Activated naive CD4-positive, alpha-beta T cell treated with anti-CD3 and anti-CD28 coated beads for 36 hours (primary cell): ENCODE measurements around the gene NSD2. TPM values are rescaled to one million over a fixed set of nuclear protein-coding genes. Genes with fewer than 3 reads are reported as not detected.
"Not testable (repeated sequence)": the region's sequence is repeated elsewhere in the genome, so short reads cannot be mapped to it uniquely, and the experiment has no call there.

Experiments used
- CTCF ChIA-PET: fragments of 350-600 bp; sonication (Branson Sonifier 250); formaldehyde crosslinking; loops from one replicate; lab custom pipeline; 2021; ENCODE audit warnings: antibody characterized with exemption; lab: Charles Lee
- DNase-seq: peaks from one replicate; pipeline ENCODE4 v3.0.0-alpha.2; 2020
- H3K27ac Mint-ChIP-seq: one replicate; pipeline ENCODE4 v1.8.0; 2021; ENCODE audit warnings: mild to moderate bottlenecking, mixed read lengths
- H3K27me3 Mint-ChIP-seq: one replicate; pipeline ENCODE4 v1.8.0; 2021; ENCODE audit warnings: low read depth, mixed read lengths
- H3K36me3 Mint-ChIP-seq: one replicate; pipeline ENCODE4 v1.8.0; 2021; ENCODE audit warnings: low read depth, mixed read lengths
- H3K4me1 Mint-ChIP-seq: one replicate; pipeline ENCODE4 v1.8.0; 2021; ENCODE audit warnings: low read depth, mixed read lengths
- H3K4me3 Mint-ChIP-seq: one replicate; pipeline ENCODE4 v1.8.0; 2021; ENCODE audit warnings: mild to moderate bottlenecking, moderate library complexity, mixed read lengths
- H3K9me3 Mint-ChIP-seq: one replicate; pipeline ENCODE4 v1.8.0; 2021; ENCODE audit warnings: mixed read lengths
- intact Hi-C: fragments of 100-400 bp; cut with micrococcal nuclease; formaldehyde crosslinking; loops from one replicate; pipeline ENCODE4 v1.15.1; 2023
- total RNA-seq, 2 experiments: library from RNA; stranded (reverse); gene quantifications; one replicate each; pipeline ENCODE4 v1.2.3, GENCODE V29; 2021

The NSD2 gene
- total RNA-seq, 2 experiments from 2014 or later = 246 to 250 TPM

GRCh38 chr4:1833307-1834046 lies 37.7 kb upstream of the NSD2 start:
- CTCF ChIA-PET = interaction anchor here (1.8 kb wide), 1 partner anchor 23 kb away, joined by 5 read pairs; no protein-coding TSS in a partner anchor
- Mint-ChIP-seq H3K27ac (no peak overlapping the region), H3K4me1 (peaks cover 6% of the 10 kb centered on the region), H3K9me3 (no peaks in the 10 kb centered on the region), H3K4me3 (no peak overlapping the region), H3K36me3 (peaks cover 30% of the 10 kb centered on the region), H3K27me3 (no peaks in the 10 kb centered on the region)
- DNase-seq = no peak
- intact Hi-C loops = no loop called here

GRCh38 chr4:1834047-1834775 lies 37.0 kb upstream of the NSD2 start:
- Mint-ChIP-seq H3K27ac (no peak overlapping the region), H3K27me3 (no peaks in the 10 kb centered on the region), H3K4me1 (peaks cover 6% of the 10 kb centered on the region), H3K36me3 (peaks cover 34% of the 10 kb centered on the region), H3K9me3 (no peaks in the 10 kb centered on the region), H3K4me3 (no peak overlapping the region)
- no peak for DNase-seq
- intact Hi-C loops = no loop called here
- CTCF ChIA-PET = interaction anchor here (0.6 to 1.8 kb wide), 3 partner anchors 24 to 70 kb away, joined by 3 to 6 read pairs (median 5); no protein-coding TSS in a partner anchor

GRCh38 chr4:1835836-1836235 lies 35.4 kb upstream of the NSD2 start:
- H3K4me1 Mint-ChIP-seq, H3K4me3 Mint-ChIP-seq, intact Hi-C loops, H3K27me3 Mint-ChIP-seq, H3K9me3 Mint-ChIP-seq, DNase-seq, H3K27ac Mint-ChIP-seq: not testable (repeated sequence)
- CTCF ChIA-PET = interaction anchor here (0.6 kb wide), 1 partner anchor 64 kb away, joined by 3 read pairs; no protein-coding TSS in a partner anchor
- peaks cover 29% of the 10 kb centered on the region for H3K36me3 Mint-ChIP-seq

DNA sequence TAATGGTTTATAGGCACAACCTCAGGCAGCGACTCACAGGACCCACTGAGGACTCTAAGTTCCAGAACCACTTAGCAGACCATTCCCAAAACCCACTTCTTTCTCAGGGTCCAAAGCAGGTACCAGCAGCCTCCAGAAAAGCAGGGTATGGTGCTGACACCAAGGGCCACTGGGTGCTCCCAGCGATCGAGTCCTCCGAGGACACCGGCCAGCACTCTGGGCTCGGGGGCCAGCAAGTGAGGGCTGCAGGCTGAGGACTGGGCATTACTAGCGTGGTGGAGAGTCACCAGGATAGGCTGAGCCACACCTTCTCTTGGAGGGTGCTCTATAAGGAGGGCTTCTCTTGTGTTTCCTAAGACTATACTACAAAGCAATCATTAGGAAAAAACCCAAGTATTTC lies 34.5 kb upstream of the NSD2 start:
- no peaks in the 10 kb centered on the region for H3K9me3 Mint-ChIP-seq
- H3K4me1 Mint-ChIP-seq = peaks cover 6% of the 10 kb centered on the region
- intact Hi-C loops = no loop called here

DNA sequence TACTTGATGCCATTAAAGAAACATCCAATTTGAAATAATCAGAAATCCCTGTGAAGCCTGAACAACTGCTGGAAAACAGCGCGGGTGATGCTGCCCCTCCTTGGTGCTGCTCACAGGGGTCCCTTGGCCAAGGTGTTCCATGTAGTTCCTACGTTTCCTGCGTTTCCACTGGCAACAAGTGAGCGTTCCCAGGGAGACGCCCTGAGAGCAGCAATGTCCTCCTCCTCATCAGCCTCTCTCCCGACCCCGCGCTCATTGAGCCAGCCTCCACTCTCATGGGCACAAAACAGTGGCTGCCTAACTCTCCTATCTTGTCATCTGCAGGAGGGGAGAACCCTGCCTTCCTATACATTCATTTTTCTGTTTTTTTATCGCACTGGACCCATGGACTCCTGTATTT lies 34.1 kb upstream of the NSD2 start:
- Mint-ChIP-seq H3K27ac (no peak overlapping the region), H3K27me3 (no peaks in the 10 kb centered on the region), H3K36me3 (peaks cover 28% of the 10 kb centered on the region), H3K9me3 (no peaks in the 10 kb centered on the region), H3K4me1 (peaks cover 6% of the 10 kb centered on the region), H3K4me3 (no peak overlapping the region)
- no peak for DNase-seq
- intact Hi-C loops = no loop called here
- CTCF ChIA-PET = no interaction called here

More for the DNA sequence above, 34.5 kb upstream of the NSD2 start:
- Mint-ChIP-seq H3K27me3 (no peaks in the 10 kb centered on the region), H3K4me3 (no peak overlapping the region), H3K36me3 (peaks cover 29% of the 10 kb centered on the region), H3K27ac (no peak overlapping the region)
- CTCF ChIA-PET = no interaction called here
- no peak for DNase-seq

- DNase-seq = no peak
- Mint-ChIP-seq H3K36me3 (peaks cover 32% of the 10 kb centered on the region), H3K27ac (no peak overlapping the region), H3K4me3 (no peak overlapping the region), H3K27me3 (no peaks in the 10 kb centered on the region), H3K9me3 (no peaks in the 10 kb centered on the region), H3K4me1 (peaks cover 1% of the 10 kb centered on the region)
- intact Hi-C loops = no loop called here
- CTCF ChIA-PET = interaction anchor here (0.8 kb wide), 1 partner anchor 60 kb away, joined by 4 read pairs; no protein-coding TSS in a partner anchor
These were observed 31.9 kb upstream of the NSD2 start for GRCh38 chr4:1839282-1839681.

DNA sequence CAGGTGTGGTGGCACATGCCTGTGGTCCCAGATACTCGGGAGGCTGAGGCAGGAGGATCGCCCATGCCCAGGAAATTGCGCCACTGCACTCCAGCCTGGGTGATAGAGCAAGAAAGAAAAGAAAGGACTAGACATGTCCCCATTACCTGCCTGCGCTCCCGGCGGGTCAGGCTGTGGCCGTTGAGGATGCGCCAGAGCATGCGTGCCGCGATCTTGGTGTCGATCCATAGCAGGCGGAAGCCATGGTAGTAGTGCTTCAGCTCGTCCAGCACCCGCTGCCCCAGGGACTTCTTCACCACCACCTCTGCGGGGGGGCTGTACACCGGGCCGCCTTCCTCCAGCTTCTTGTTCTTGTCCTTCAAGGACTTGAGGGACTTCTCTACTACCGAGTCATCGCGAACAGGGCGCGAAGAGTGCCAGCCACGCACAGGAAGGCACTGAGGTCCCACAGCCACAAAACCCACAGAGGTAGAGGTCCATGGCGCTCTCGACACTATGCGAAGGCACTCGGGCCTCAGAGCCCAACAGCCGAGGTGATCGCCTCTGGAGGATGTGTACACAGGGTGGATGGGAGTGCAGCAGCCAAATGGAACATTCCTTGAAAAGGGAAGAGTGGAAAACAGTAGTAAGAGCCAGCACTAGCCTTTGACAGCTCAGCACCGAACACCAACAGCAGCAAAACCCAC lies 29.8 kb upstream of the NSD2 start:
- CTCF ChIA-PET = interaction anchor here (0.6 kb wide), 1 partner anchor 29 kb away, joined by 4 read pairs; no protein-coding TSS in a partner anchor
- no peak overlapping the region for H3K27ac Mint-ChIP-seq

GRCh38 chr4:1841887-1842210 lies 29.3 kb upstream of the NSD2 start:
- H3K4me1 Mint-ChIP-seq = no peaks in the 10 kb centered on the region
- peaks cover 31% of the 10 kb centered on the region for H3K36me3 Mint-ChIP-seq
- no peaks in the 10 kb centered on the region for H3K9me3 Mint-ChIP-seq
- intact Hi-C loops = no loop called here
- no peak overlapping the region for H3K4me3 Mint-ChIP-seq
- H3K27me3 Mint-ChIP-seq = no peaks in the 10 kb centered on the region
- DNase-seq = no peak
- no peak overlapping the region for H3K27ac Mint-ChIP-seq
- CTCF ChIA-PET = interaction anchor here (0.6 kb wide), 1 partner anchor 29 kb away, joined by 4 read pairs; no protein-coding TSS in a partner anchor

More for the DNA sequence above, 29.8 kb upstream of the NSD2 start:
- H3K4me1 Mint-ChIP-seq = no peaks in the 10 kb centered on the region
- peaks cover 31% of the 10 kb centered on the region for H3K36me3 Mint-ChIP-seq
- no peak overlapping the region for H3K4me3 Mint-ChIP-seq
- intact Hi-C loops = no loop called here
- H3K9me3 Mint-ChIP-seq = no peaks in the 10 kb centered on the region
- H3K27me3 Mint-ChIP-seq = no peaks in the 10 kb centered on the region
- DNase-seq = no peak

- intact Hi-C loops = no loop called here
- CTCF ChIA-PET = interaction anchor here (0.6 to 1.4 kb wide), 2 partner anchors 30 to 57 kb away, joined by 4 read pairs; no protein-coding TSS in a partner anchor
These were observed 28.8 kb upstream of the NSD2 start for GRCh38 chr4:1842339-1842895.

DNA sequence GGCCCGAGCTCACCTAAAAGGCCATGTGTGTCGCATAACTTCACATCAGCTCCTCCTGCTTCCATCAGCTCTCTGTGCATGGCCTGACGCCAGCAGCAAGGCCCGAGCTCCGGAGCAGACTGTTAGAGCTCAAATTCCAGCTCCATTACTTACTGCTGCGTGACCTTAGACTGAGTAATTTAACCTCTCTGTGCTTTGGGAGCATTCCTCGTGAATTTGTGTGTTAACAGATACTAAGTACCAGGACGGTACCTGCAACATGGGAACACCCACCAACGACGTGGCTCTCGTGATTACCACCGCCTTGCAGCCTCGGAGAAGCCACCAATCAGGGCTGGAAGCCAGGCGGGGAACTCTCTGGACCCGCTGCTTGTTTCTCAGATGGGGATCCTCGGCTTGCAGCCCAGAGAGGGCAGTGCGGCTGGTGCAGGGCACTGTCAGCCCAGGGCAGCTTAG lies 28.2 kb upstream of the NSD2 start:
- no peak overlapping the region for H3K4me3 Mint-ChIP-seq
- peaks cover 37% of the 10 kb centered on the region for H3K36me3 Mint-ChIP-seq
- CTCF ChIA-PET = interaction anchor here (1.4 kb wide), 1 partner anchor 57 kb away, joined by 4 read pairs; no protein-coding TSS in a partner anchor
- no peaks in the 10 kb centered on the region for H3K27me3 Mint-ChIP-seq
- intact Hi-C loops = no loop called here
- no peak overlapping the region for H3K27ac Mint-ChIP-seq
- no peaks in the 10 kb centered on the region for H3K9me3 Mint-ChIP-seq
- DNase-seq = no peak
- H3K4me1 Mint-ChIP-seq = no peaks in the 10 kb centered on the region

More at GRCh38 chr4:1842339-1842895, 28.8 kb upstream of the NSD2 start:
- no peak overlapping the region for H3K4me3 Mint-ChIP-seq
- DNase-seq = no peak
- no peaks in the 10 kb centered on the region for H3K27me3 Mint-ChIP-seq
- no peaks in the 10 kb centered on the region for H3K9me3 Mint-ChIP-seq
- no peak overlapping the region for H3K27ac Mint-ChIP-seq
- no peaks in the 10 kb centered on the region for H3K4me1 Mint-ChIP-seq
- H3K36me3 Mint-ChIP-seq = peaks cover 37% of the 10 kb centered on the region

GRCh38 chr4:1843852-1844251 lies 27.3 kb upstream of the NSD2 start:
- Mint-ChIP-seq H3K4me3 (no peak overlapping the region), H3K4me1 (no peaks in the 10 kb centered on the region), H3K9me3 (no peaks in the 10 kb centered on the region), H3K27ac (no peak overlapping the region), H3K27me3 (no peaks in the 10 kb centered on the region), H3K36me3 (peaks cover 39% of the 10 kb centered on the region)
- no peak for DNase-seq
- intact Hi-C loops = no loop called here
- CTCF ChIA-PET = interaction anchor here (0.6 to 1.4 kb wide), 2 partner anchors 56 to 165 kb away, joined by 3 to 4 read pairs; no protein-coding TSS in a partner anchor

- CTCF ChIA-PET, H3K4me1 Mint-ChIP-seq, H3K27ac Mint-ChIP-seq, DNase-seq, intact Hi-C loops, H3K4me3 Mint-ChIP-seq, H3K9me3 Mint-ChIP-seq, H3K27me3 Mint-ChIP-seq: not testable (repeated sequence)
- H3K36me3 Mint-ChIP-seq = peaks cover 35% of the 10 kb centered on the region
These were observed 26.6 kb upstream of the NSD2 start for GRCh38 chr4:1844618-1845017.
